ENCODE data around the gene PRKN. TPM values are rescaled to one million over a fixed set of nuclear protein-coding genes. Genes with fewer than 3 reads are reported as not detected.
"Not testable (repeated sequence)": the region's sequence is repeated elsewhere in the genome, so short reads cannot be mapped to it uniquely, and the experiment has no call there.

Gene PRKN
- total and polyA plus RNA-seq, 10 donors, result 0.23 to 14.1 (median 7.0) TPM

DNA sequence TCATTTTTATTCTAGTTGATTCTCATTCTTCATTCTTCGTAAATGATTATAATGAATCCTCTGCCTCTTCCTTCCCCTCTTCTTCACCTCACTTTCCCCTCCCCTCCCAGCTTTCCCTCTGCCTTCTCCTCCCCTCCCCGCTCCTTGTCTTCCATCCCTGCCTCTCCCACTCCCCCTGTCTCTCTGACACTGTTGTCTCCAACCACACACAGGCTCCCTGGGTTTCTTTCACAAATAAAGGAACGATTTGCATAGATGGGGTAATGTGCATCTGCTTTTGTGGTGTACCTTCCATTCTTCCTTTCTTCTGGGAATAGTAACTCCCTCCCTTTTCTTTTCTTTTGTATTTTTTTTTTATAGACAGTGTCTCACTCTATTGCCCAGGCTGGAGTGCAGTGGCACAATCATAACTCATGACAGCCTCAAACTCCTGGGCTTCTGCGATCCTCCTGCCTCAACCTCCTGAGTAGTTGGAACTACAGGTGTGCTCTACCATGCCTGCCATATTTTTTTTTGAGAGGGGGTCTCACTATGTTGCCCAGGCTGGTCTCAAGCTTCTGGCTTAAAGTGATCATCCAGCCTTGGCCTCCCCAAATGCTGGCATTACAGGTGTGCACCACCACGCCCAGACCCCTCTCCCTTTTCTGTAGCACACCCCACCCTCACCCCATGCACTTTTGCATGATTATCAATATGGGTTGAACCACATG, 318.6 kb downstream of the PRKN start:
- Histone ChIP-seq H3K9me3 (peaks cover 0 to 7% (median 0%) of the 10 kb centered on the region in 8 donors), H3K4me1 (no peaks in the 10 kb centered on the region), H3K4me3 (no peak overlapping the region), H3K27me3 (replicated peaks in 1 of 7) (no peaks in the 10 kb centered on the region), H3K27ac (no peak overlapping the region), H3K36me3 (no peaks in the 10 kb centered on the region)
- intact Hi-C loops (cut with DNase I; ENCODE audit: low total_unique reads), result no loop called here
- 73 to 81% (median 74%) methylated on average over 5 of the region's 5 CpGs for WGBS, 5 donors
- TF ChIP-seq, protein P1, sequence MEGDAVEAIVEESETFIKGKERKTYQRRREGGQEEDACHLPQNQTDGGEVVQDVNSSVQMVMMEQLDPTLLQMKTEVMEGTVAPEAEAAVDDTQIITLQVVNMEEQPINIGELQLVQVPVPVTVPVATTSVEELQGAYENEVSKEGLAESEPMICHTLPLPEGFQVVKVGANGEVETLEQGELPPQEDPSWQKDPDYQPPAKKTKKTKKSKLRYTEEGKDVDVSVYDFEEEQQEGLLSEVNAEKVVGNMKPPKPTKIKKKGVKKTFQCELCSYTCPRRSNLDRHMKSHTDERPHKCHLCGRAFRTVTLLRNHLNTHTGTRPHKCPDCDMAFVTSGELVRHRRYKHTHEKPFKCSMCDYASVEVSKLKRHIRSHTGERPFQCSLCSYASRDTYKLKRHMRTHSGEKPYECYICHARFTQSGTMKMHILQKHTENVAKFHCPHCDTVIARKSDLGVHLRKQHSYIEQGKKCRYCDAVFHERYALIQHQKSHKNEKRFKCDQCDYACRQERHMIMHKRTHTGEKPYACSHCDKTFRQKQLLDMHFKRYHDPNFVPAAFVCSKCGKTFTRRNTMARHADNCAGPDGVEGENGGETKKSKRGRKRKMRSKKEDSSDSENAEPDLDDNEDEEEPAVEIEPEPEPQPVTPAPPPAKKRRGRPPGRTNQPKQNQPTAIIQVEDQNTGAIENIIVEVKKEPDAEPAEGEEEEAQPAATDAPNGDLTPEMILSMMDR (IDR thresholded peaks at IDR 0.05 in 8 of 11, conservative IDR thresholded peaks at IDR 0.05 in 3 of 11), result no peak
- TF ChIP-seq POLR2AphosphoS5 (IDR thresholded peaks at IDR 0.05) (no peak), POLR2A (IDR thresholded peaks at IDR 0.05) (no peak)
- no peak for DNase-seq

DNA sequence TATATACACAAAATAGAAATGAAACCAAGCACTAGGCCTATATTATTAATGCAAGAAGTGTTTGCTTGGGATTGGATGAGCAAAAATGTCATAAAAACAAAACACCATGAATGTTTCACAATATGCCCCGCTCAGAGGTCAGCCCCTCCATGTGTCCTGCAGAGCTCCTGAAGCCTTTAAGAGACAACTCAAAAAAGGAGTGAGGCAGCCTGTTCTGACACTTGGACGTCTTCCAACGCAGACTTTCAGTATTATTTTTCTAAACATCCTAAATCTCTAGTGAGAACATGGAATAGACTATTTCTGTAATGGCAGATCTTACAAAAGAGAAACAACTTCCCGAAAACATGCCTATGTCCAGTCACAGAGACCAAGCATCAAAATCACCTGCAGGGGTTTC, 322.6 kb downstream of the PRKN start:
- Histone ChIP-seq H3K4me1 (no peaks in the 10 kb centered on the region), H3K4me3 (no peak overlapping the region), H3K27me3 (replicated peaks in 1 of 7) (no peaks in the 10 kb centered on the region), H3K27ac (no peak overlapping the region), H3K36me3 (no peaks in the 10 kb centered on the region), H3K9me3 (peaks cover 0 to 15% (median 1%) of the 10 kb centered on the region in 8 donors)
- DNase-seq, result no peak
- intact Hi-C loops (cut with DNase I; ENCODE audit: low total_unique reads), result no loop called here
- 82 to 91% (median 86%) methylated on average over 4 of the region's 4 CpGs for WGBS, 5 donors
- TF ChIP-seq POLR2AphosphoS5 (IDR thresholded peaks at IDR 0.05) (no peak), POLR2A (IDR thresholded peaks at IDR 0.05) (no peak)
- TF ChIP-seq, protein P1 (IDR thresholded peaks at IDR 0.05 in 8 of 11, conservative IDR thresholded peaks at IDR 0.05 in 3 of 11), result no peak

DNA sequence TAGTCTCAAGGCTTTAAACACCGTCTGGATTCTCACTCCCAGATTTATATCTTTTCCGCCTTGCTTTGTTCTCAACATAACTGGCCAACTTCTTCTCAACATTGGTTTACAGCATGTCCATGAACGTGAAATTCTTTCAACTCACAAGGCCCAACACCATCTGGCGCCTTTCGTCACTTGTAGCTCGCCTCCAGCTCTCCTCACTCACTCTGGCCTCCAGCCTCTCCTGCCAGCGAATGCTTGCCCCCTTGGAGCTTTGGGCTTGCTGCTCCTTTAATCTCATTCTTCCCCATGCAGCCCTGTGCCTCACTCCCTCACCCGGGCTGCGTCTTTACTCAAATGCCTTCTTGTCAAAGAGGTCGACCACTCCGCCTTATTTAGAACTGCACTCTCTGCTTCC, 324.5 kb downstream of the PRKN start:
- Histone ChIP-seq H3K27me3 (replicated peaks in 1 of 7) (no peaks in the 10 kb centered on the region), H3K4me1 (no peaks in the 10 kb centered on the region), H3K36me3 (no peaks in the 10 kb centered on the region), H3K27ac (no peak overlapping the region), H3K4me3 (no peak overlapping the region), H3K9me3 (peaks cover 0 to 21% (median 1%) of the 10 kb centered on the region in 8 donors)
- DNase-seq, result no peak
- 89 to 96% (median 91%) methylated on average over 11 of the region's 11 CpGs for WGBS, 5 donors
- TF ChIP-seq POLR2AphosphoS5 (IDR thresholded peaks at IDR 0.05) (no peak), POLR2A (IDR thresholded peaks at IDR 0.05) (no peak)
- TF ChIP-seq, protein P1 (IDR thresholded peaks at IDR 0.05 in 8 of 11, conservative IDR thresholded peaks at IDR 0.05 in 3 of 11), result no peak
- intact Hi-C loops (cut with DNase I; ENCODE audit: low total_unique reads), result no loop called here

DNA sequence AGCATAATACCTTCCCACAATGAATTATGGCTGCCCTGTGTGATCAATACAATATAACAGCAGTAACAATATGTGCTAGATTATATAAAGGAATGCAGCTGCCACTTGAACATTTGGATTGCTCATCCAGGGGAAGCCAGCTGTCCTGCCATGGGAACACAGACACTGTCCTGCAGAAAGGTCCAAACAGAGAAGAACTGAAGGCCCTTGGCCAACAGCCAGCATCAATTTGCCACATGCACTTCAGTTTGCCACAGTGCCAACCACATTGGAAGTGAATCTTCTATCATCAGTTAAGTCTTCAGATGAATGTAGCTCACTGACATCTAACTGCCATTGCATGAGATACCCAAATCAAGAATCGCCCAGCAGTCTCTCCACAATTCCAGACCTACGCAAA, 332.4 kb downstream of the PRKN start:
- Histone ChIP-seq H3K9me3 (peaks cover 0 to 8% (median 0%) of the 10 kb centered on the region in 8 donors), H3K4me1 (no peaks in the 10 kb centered on the region), H3K27ac (no peak overlapping the region), H3K27me3 (replicated peaks in 1 of 7) (no peaks in the 10 kb centered on the region), H3K4me3 (no peak overlapping the region), H3K36me3 (no peaks in the 10 kb centered on the region)
- 83 to 96% (median 87%) methylated on average over 2 of the region's 2 CpGs for WGBS, 5 donors
- TF ChIP-seq, protein P1 (IDR thresholded peaks at IDR 0.05 in 8 of 11, conservative IDR thresholded peaks at IDR 0.05 in 3 of 11), result no peak
- TF ChIP-seq POLR2A (IDR thresholded peaks at IDR 0.05) (no peak), POLR2AphosphoS5 (IDR thresholded peaks at IDR 0.05) (no peak)
- no peak for DNase-seq
- intact Hi-C loops (cut with DNase I; ENCODE audit: low total_unique reads), result no loop called here

DNA sequence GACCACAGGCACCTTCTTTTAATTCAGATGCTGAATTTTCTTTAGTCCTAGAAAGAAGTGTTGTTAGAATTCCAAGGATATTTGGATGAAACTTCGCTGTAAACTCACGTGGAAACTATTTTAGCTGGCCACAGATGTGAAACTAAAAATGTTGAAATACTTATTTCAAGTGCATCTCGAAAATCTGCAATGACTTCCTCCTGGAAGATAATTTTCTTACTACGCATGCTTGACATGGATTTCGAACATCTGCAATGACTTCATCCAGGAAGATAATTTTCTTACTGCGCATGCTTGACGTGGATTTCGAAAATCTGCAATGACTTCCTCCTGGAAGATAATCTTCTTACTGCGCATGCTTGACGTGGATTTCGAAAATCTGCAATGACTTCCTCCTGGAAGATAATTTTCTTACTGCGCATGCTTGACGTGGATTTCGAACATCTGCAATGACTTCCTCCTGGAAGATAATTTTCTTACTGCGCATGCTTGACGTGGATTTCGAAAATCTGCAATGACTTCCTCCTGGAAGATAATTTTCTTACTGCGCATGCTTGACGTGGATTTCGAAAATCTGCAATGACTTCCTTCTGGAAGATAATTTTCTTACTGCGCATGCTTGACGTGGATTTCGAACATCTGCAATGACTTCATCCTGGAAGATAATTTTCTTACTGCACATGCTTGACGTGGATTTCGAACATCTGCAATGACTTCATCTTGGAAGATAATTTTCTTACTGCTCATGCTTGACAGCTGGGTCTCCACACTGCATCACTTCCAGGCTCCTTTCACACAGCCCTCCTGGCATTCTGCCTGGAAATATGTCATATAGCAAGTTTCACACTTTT, 336.4 kb downstream of the PRKN start:
- H3K36me3 ChIP-seq; H3K4me1 ChIP-seq; DNase-seq; H3K27me3 ChIP-seq (replicated peaks in 1 of 7); intact Hi-C loops (cut with DNase I; ENCODE audit: low total_unique reads); H3K27ac ChIP-seq; H3K9me3 ChIP-seq; H3K4me3 ChIP-seq: not testable (repeated sequence)
- 81 to 91% (median 88%) methylated on average over 25 of the region's 25 CpGs for WGBS, 5 donors
